Activated T-helper 17 cell treated with anti-CD3 and anti-CD28 coated beads, Interleukin-2, amount 50 U/mL, for 72 hours (primary cell): ENCODE data around the gene OGFOD3. TPM values are rescaled to one million over a fixed set of nuclear protein-coding genes. Genes with fewer than 3 reads are reported as not detected.
A peak's percentile ranks its signal among the peaks of the same experiment; 100 is the strongest.
"Not testable (repeated sequence)": the region's sequence is repeated elsewhere in the genome, so short reads cannot be mapped to it uniquely, and the experiment has no call there.

ENCODE experiments used
- ATAC-seq: fragments of 150-1000 bp; cut with Tn5 transposase; replicated peaks from 2 replicates; pipeline ENCODE4 v1.10.0; 2021; ENCODE audit warnings: mild to moderate bottlenecking, moderate library complexity
- H3K27ac Mint-ChIP-seq: one replicate; pipeline ENCODE4 v1.8.0; 2022; ENCODE audit warnings: mixed read lengths
- H3K27me3 Mint-ChIP-seq: one replicate; pipeline ENCODE4 v1.8.0; 2022; ENCODE audit warnings: mixed read lengths
- H3K36me3 Mint-ChIP-seq: one replicate; pipeline ENCODE4 v1.8.0; 2022; ENCODE audit warnings: low read depth, mild to moderate bottlenecking, mixed read lengths
- H3K4me1 Mint-ChIP-seq: one replicate; pipeline ENCODE4 v1.8.0; 2022; ENCODE audit warnings: mixed read lengths
- H3K4me3 Mint-ChIP-seq: one replicate; pipeline ENCODE4 v1.8.0; 2022; ENCODE audit warnings: mild to moderate bottlenecking, mixed read lengths
- H3K9me3 Mint-ChIP-seq: one replicate; pipeline ENCODE4 v1.8.0; 2022; ENCODE audit warnings: mixed read lengths
- total RNA-seq, 2 donors: library from RNA; stranded (reverse); gene quantifications; one replicate each; pipeline ENCODE4 v1.2.3, GENCODE V29; 2022

OGFOD3 gene
- total RNA-seq, 2 donors from 2014 or later = 16.2 to 20.7 TPM

GRCh38 chr17:82453151-82453550, 34.8 kb upstream of the OGFOD3 start:
- H3K9me3 Mint-ChIP-seq, H3K27ac Mint-ChIP-seq, H3K27me3 Mint-ChIP-seq, ATAC-seq, H3K4me3 Mint-ChIP-seq: not testable (repeated sequence)
- Mint-ChIP-seq H3K36me3 (peaks cover 28% of the 10 kb centered on the region), H3K4me1 (peaks cover 24% of the 10 kb centered on the region)

GRCh38 chr17:82452162-82452561, 33.8 kb upstream of the OGFOD3 start:
- Mint-ChIP-seq H3K9me3 (no peaks in the 10 kb centered on the region), H3K27ac (peak overlapping the region; percentile 95), H3K4me3 (peak overlapping the region; percentile 100), H3K36me3 (peaks cover 27% of the 10 kb centered on the region), H3K27me3 (no peaks in the 10 kb centered on the region), H3K4me1 (peaks cover 16% of the 10 kb centered on the region)
- no peak for ATAC-seq

GRCh38 chr17:82450357-82451106, 32.1 kb upstream of the OGFOD3 start, which contains the start of gene CYBC1:
Gene CYBC1 (minus strand): TSS chr17:82450752. CDS start chr17:82449254, 1,498 bp downstream.
- Mint-ChIP-seq H3K27ac (peak within 1 kb of the TSS; percentile 99), H3K4me1 (peaks cover 12% of the 10 kb centered on the region), H3K36me3 (peaks cover 39% of the 10 kb centered on the region), H3K4me3 (peak within 1 kb of the TSS; percentile 100), H3K27me3 (no peaks in the 10 kb centered on the region), H3K9me3 (no peaks in the 10 kb centered on the region)
- ATAC-seq = peak; percentile 77

GRCh38 chr17:82449883-82450356, 31.5 kb upstream of the OGFOD3 start:
- Mint-ChIP-seq H3K27me3 (no peaks in the 10 kb centered on the region), H3K4me1 (peaks cover 12% of the 10 kb centered on the region), H3K4me3 (peak overlapping the region; percentile 100), H3K27ac (peak overlapping the region; percentile 99), H3K9me3 (no peaks in the 10 kb centered on the region), H3K36me3 (peaks cover 39% of the 10 kb centered on the region)
- peak; percentile 47 for ATAC-seq

- Mint-ChIP-seq H3K27me3 (no peaks in the 10 kb centered on the region), H3K4me1 (peaks cover 12% of the 10 kb centered on the region), H3K27ac (peak overlapping the region; percentile 99), H3K9me3 (no peaks in the 10 kb centered on the region), H3K36me3 (peaks cover 39% of the 10 kb centered on the region), H3K4me3 (peak overlapping the region; percentile 100)
- ATAC-seq = peak; percentile 46
Observed at GRCh38 chr17:82449131-82449882, 30.9 kb upstream of the OGFOD3 start.

GRCh38 chr17:82447876-82448275, 29.5 kb upstream of the OGFOD3 start:
- H3K27me3 Mint-ChIP-seq = no peaks in the 10 kb centered on the region

GRCh38 chr17:82446649-82447048, 28.3 kb upstream of the OGFOD3 start:
- H3K9me3 Mint-ChIP-seq = no peaks in the 10 kb centered on the region
- peak overlapping the region; percentile 37 for H3K4me3 Mint-ChIP-seq
- peak overlapping the region; percentile 33 for H3K27ac Mint-ChIP-seq
- H3K27me3 Mint-ChIP-seq = no peaks in the 10 kb centered on the region
- peaks cover 54% of the 10 kb centered on the region for H3K36me3 Mint-ChIP-seq
- H3K4me1 Mint-ChIP-seq = peaks cover 6% of the 10 kb centered on the region
- ATAC-seq = no peak

More at GRCh38 chr17:82447876-82448275, 29.5 kb upstream of the OGFOD3 start:
- ATAC-seq = no peak
- peaks cover 45% of the 10 kb centered on the region for H3K36me3 Mint-ChIP-seq
- H3K27ac Mint-ChIP-seq = peak overlapping the region; percentile 38
- H3K4me3 Mint-ChIP-seq = peak overlapping the region; percentile 55
- no peaks in the 10 kb centered on the region for H3K9me3 Mint-ChIP-seq
- peaks cover 12% of the 10 kb centered on the region for H3K4me1 Mint-ChIP-seq

GRCh38 chr17:82446124-82446523, 27.7 kb upstream of the OGFOD3 start:
- H3K36me3 Mint-ChIP-seq = peaks cover 54% of the 10 kb centered on the region
- ATAC-seq = no peak
- H3K4me3 Mint-ChIP-seq = peak overlapping the region; percentile 37
- H3K4me1 Mint-ChIP-seq = peaks cover 1% of the 10 kb centered on the region
- H3K27ac Mint-ChIP-seq = peak overlapping the region; percentile 33
- H3K9me3 Mint-ChIP-seq = no peaks in the 10 kb centered on the region
- H3K27me3 Mint-ChIP-seq = no peaks in the 10 kb centered on the region

GRCh38 chr17:82445542-82445941, 27.2 kb upstream of the OGFOD3 start:
- Mint-ChIP-seq H3K36me3 (peaks cover 54% of the 10 kb centered on the region), H3K4me1 (no peaks in the 10 kb centered on the region), H3K27ac (peak overlapping the region; percentile 33), H3K4me3 (no peak overlapping the region), H3K9me3 (no peaks in the 10 kb centered on the region), H3K27me3 (no peaks in the 10 kb centered on the region)
- ATAC-seq = no peak

GRCh38 chr17:82444941-82445521, 26.6 kb upstream of the OGFOD3 start:
- H3K27ac Mint-ChIP-seq = no peak overlapping the region
- no peaks in the 10 kb centered on the region for H3K4me1 Mint-ChIP-seq
- no peaks in the 10 kb centered on the region for H3K9me3 Mint-ChIP-seq
- peaks cover 52% of the 10 kb centered on the region for H3K36me3 Mint-ChIP-seq
- ATAC-seq = no peak
- no peaks in the 10 kb centered on the region for H3K27me3 Mint-ChIP-seq
- no peak overlapping the region for H3K4me3 Mint-ChIP-seq

GRCh38 chr17:82444284-82444893, 26.0 kb upstream of the OGFOD3 start:
- ATAC-seq = no peak
- H3K27me3 Mint-ChIP-seq = no peaks in the 10 kb centered on the region
- no peaks in the 10 kb centered on the region for H3K4me1 Mint-ChIP-seq
- no peak overlapping the region for H3K27ac Mint-ChIP-seq
- H3K4me3 Mint-ChIP-seq = no peak overlapping the region
- peaks cover 46% of the 10 kb centered on the region for H3K36me3 Mint-ChIP-seq
- no peaks in the 10 kb centered on the region for H3K9me3 Mint-ChIP-seq

GRCh38 chr17:82443465-82444283, 25.3 kb upstream of the OGFOD3 start:
- H3K4me3 Mint-ChIP-seq = no peak overlapping the region
- no peaks in the 10 kb centered on the region for H3K9me3 Mint-ChIP-seq
- no peaks in the 10 kb centered on the region for H3K27me3 Mint-ChIP-seq
- H3K36me3 Mint-ChIP-seq = peaks cover 39% of the 10 kb centered on the region
- ATAC-seq = no peak
- no peaks in the 10 kb centered on the region for H3K4me1 Mint-ChIP-seq
- H3K27ac Mint-ChIP-seq = no peak overlapping the region

GRCh38 chr17:82442643-82443464, 24.5 kb upstream of the OGFOD3 start:
- ATAC-seq = no peak
- no peaks in the 10 kb centered on the region for H3K27me3 Mint-ChIP-seq
- H3K4me1 Mint-ChIP-seq = no peaks in the 10 kb centered on the region
- H3K27ac Mint-ChIP-seq = no peak overlapping the region
- H3K4me3 Mint-ChIP-seq = no peak overlapping the region
- H3K9me3 Mint-ChIP-seq = no peaks in the 10 kb centered on the region
- H3K36me3 Mint-ChIP-seq = peaks cover 37% of the 10 kb centered on the region
